Kidney epithelial cell (primary cell): ENCODE data around the gene MOCS1. TPM values are rescaled to one million over a fixed set of nuclear protein-coding genes. Genes with fewer than 3 reads are reported as not detected.

Experiments used
- DNase-seq: peaks from one replicate; pipeline ENCODE4 v3.0.0-alpha.2; 2010; ENCODE audit warnings: low read depth
- H3K27me3 ChIP-seq: 2 replicates; pipeline ENCODE4 v1.6.0; 2011; ENCODE audit warnings: low read length; ENCODE audit not compliant: control insufficient read depth, insufficient read depth
- H3K36me3 ChIP-seq: 2 replicates; pipeline ENCODE4 v1.5.1; 2011; ENCODE audit warnings: low read length; ENCODE audit not compliant: control insufficient read depth, insufficient read depth
- H3K4me3 ChIP-seq: 2 replicates; pipeline ENCODE4 v1.5.1; 2011; ENCODE audit warnings: low read depth, mild to moderate bottlenecking, control low read depth, low read length
- total RNA-seq: library from RNA; depleted of rRNA; stranded (reverse); fragments of >200 nt; gene quantifications from 2 replicates; pipeline ENCODE4 v1.2.3, GENCODE V29; 2015
- TF ChIP-seq, protein P1 (sequence below): IDR thresholded peaks from 2 replicates; pipeline ENCODE4 v1.5.1; 2011; ENCODE audit warnings: mild to moderate bottlenecking, moderate library complexity, low read length, control low read depth, inconsistent platforms; ENCODE audit not compliant: insufficient read depth, poor library complexity, severe bottlenecking

The MOCS1 gene
- total RNA-seq, 1 donor from 2014 or later, result 15.0 TPM

DNA sequence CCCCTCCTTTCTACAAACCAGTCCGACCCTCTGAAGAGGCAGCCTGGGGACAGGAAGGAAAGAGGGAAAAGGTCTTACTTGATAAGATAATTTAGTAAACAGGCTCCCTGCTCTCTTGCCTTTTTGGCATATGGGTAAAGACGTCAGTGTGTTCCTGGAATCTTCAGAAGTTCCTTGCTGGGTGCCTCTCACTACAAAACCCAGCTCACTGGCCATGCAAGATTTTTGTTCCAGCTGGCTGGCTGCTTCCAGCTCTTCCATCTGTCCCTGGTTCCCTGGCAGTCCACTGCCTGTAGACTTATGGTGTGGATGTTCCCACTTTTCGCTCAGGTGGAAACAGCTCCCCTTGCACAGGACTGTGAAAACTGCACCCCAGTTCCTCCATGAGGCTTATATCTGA is 57.4 kb downstream of the MOCS1 start:
- DNase-seq, result no peak
- TF ChIP-seq, protein P1, sequence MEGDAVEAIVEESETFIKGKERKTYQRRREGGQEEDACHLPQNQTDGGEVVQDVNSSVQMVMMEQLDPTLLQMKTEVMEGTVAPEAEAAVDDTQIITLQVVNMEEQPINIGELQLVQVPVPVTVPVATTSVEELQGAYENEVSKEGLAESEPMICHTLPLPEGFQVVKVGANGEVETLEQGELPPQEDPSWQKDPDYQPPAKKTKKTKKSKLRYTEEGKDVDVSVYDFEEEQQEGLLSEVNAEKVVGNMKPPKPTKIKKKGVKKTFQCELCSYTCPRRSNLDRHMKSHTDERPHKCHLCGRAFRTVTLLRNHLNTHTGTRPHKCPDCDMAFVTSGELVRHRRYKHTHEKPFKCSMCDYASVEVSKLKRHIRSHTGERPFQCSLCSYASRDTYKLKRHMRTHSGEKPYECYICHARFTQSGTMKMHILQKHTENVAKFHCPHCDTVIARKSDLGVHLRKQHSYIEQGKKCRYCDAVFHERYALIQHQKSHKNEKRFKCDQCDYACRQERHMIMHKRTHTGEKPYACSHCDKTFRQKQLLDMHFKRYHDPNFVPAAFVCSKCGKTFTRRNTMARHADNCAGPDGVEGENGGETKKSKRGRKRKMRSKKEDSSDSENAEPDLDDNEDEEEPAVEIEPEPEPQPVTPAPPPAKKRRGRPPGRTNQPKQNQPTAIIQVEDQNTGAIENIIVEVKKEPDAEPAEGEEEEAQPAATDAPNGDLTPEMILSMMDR, result no peak
- Histone ChIP-seq H3K4me3 (no peak overlapping the region), H3K36me3 (no peaks in the 10 kb centered on the region), H3K27me3 (no peaks in the 10 kb centered on the region)

DNA sequence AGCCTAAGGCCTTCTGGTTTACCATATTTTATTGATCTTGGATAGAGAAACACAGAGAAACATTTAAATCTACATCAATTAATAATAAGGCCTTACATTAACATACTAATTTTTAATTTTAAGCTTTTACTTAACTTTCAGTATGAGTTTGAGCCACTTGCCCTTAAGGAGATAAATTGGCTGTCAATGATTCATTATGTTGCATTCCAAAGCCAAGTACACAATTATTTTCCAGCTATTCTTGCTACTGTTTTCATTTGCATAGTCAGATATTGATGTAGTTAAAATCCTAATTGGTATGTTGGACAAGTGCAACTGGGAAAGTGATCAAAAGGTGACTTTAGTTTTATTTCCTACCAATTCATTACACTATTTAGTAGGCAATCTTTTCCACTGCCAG is 58.2 kb downstream of the MOCS1 start:
- H3K4me3 ChIP-seq, result no peak overlapping the region
- TF ChIP-seq, protein P1, result no peak
- no peak for DNase-seq
- H3K27me3 ChIP-seq, result no peaks in the 10 kb centered on the region
- H3K36me3 ChIP-seq, result no peaks in the 10 kb centered on the region

DNA sequence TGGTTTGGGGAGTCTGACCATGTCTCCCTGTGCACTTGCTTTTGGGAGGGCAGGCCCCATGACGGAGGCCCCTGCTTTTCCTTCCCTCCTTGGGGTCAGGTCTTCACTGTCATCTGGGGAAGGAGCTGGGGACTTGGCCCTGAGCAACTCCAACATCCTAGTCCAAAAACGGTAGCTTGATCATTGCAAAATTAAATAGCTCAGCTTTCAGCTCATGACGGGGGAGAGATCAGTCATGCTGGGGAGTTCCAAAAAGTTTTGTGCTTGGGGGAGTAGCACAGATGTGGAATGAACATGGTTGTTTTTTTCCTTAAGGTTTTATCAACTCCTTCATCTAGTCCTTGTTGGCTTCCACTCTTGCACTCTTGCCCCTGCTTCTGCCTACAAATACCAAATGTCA is 60.8 kb downstream of the MOCS1 start:
- H3K36me3 ChIP-seq, result no peaks in the 10 kb centered on the region
- TF ChIP-seq, protein P1, result no peak
- DNase-seq, result no peak
- H3K4me3 ChIP-seq, result no peak overlapping the region
- H3K27me3 ChIP-seq, result no peaks in the 10 kb centered on the region

GRCh38 chr6:39870950-39871349 is 63.3 kb downstream of the MOCS1 start:
- DNase-seq, result no peak
- Histone ChIP-seq H3K4me3 (no peak overlapping the region), H3K27me3 (no peaks in the 10 kb centered on the region), H3K36me3 (no peaks in the 10 kb centered on the region)
- TF ChIP-seq, protein P1, result no peak

DNA sequence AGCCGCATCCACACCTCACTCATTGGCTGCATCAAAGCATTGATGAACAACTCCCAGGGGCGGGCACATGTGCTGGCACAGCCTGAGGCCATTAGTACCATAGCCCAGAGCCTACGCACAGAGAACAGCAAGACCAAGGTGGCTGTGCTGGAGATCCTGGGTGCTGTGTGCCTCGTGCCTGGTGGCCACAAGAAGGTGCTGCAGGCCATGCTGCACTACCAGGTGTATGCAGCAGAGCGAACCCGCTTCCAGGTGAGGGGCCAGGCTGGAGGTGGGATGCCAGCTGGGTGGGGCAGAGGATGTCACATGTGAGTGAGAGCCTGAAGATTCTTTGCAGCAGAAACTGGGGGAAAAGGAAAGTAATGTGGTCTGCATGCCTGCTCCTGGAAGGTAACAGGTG is 66.7 kb downstream of the MOCS1 start:
- no peaks in the 10 kb centered on the region for H3K36me3 ChIP-seq
- H3K4me3 ChIP-seq, result no peak overlapping the region
- H3K27me3 ChIP-seq, result no peaks in the 10 kb centered on the region
- TF ChIP-seq, protein P1, result peak; percentile 42
- no peak for DNase-seq
